Mucosa of descending colon (tissue), 3 donors: ENCODE data around the gene PRR5. TPM values are rescaled to one million over a fixed set of nuclear protein-coding genes. Genes with fewer than 3 reads are reported as not detected.

Experiments used
- ATAC-seq: fragments of 200-7000 bp; cut with Tn5 transposase; one replicate; pipeline ENCODE4 v1.9.1; 2020; ENCODE audit warnings: mild to moderate bottlenecking, moderate library complexity
- DNase-seq, 3 donors: peaks; one replicate each; pipeline ENCODE4 v3.0.0-alpha.2; 2020
- H3K36me3 ChIP-seq: fragments of 200-600 bp; one replicate; pipeline ENCODE4 v1.8.0; 2021; ENCODE audit warnings: low read depth, mild to moderate bottlenecking
- H3K4me1 ChIP-seq: fragments of 200-600 bp; one replicate; pipeline ENCODE4 v1.8.0; 2021; ENCODE audit warnings: low read depth, mild to moderate bottlenecking
- H3K4me3 ChIP-seq: fragments of 200-600 bp; one replicate; pipeline ENCODE4 v1.8.0; 2021; ENCODE audit warnings: mild to moderate bottlenecking
- H3K9me3 ChIP-seq: fragments of 200-600 bp; one replicate; pipeline ENCODE4 v1.8.0; 2021; ENCODE audit warnings: mild to moderate bottlenecking
- CTCF ChIP-seq: fragments of 200-600 bp; IDR thresholded peaks from one replicate; pipeline ENCODE4 v1.8.0; 2022; ENCODE audit warnings: antibody characterized with exemption, mild to moderate bottlenecking
- intact Hi-C, 2 donors: fragments of 100-400 bp; cut with DNase I in 1 of 2; cut with micrococcal nuclease in 1 of 2; formaldehyde crosslinking; loops; one replicate each; pipeline versions ENCODE4 v1.11.0 to v1.11.1; 2022; cut with DNase I, micrococcal nuclease
- total RNA-seq, 3 donors: library from RNA; stranded (reverse); fragmentation: NEBNext Ultra II Directional in 2 of 3; extraction: Animal tissue kit (Norgen Biotek cat#: 25700) in 2 of 3; gene quantifications; one replicate each; pipeline versions ENCODE4 v1.2.1 to v1.2.4, GENCODE V29; 2021 to 2023
- donor health status: DM: no; HTN: no; CAD: no; lungs with moderate emphysema.
- donor health status: DM: no; HTN: no; CAD: no.
- donor health status: DM: no; HTN: yes; CAD: no.

The PRR5 gene
- total RNA-seq, 3 donors from 2014 or later, result 21.8 to 46.2 (median 35.1) TPM

- Histone ChIP-seq H3K9me3 (no peaks in the 10 kb centered on the region), H3K4me1 (peaks cover 3% of the 10 kb centered on the region), H3K36me3 (no peaks in the 10 kb centered on the region), H3K4me3 (no peak overlapping the region)
- TF ChIP-seq CTCF, result no peak
- intact Hi-C loops, result no loop called here
- no peak for DNase-seq
- no peak for ATAC-seq
Measured at GRCh38 chr22:44723801-44724200, 21.8 kb downstream of the PRR5 start.

- DNase-seq (no peak), ATAC-seq (no peak)
- intact Hi-C loops, result no loop called here
- no peak overlapping the region for H3K4me3 ChIP-seq
- TF ChIP-seq CTCF, result no peak
- H3K9me3 ChIP-seq, result no peaks in the 10 kb centered on the region
- H3K4me1 ChIP-seq, result peaks cover 2% of the 10 kb centered on the region
- no peaks in the 10 kb centered on the region for H3K36me3 ChIP-seq
Measured at GRCh38 chr22:44724416-44724815, 22.4 kb downstream of the PRR5 start.

GRCh38 chr22:44724859-44725258 lies 22.9 kb downstream of the PRR5 start:
- H3K4me1 ChIP-seq, result peaks cover 4% of the 10 kb centered on the region
- no peaks in the 10 kb centered on the region for H3K9me3 ChIP-seq
- no peak for TF ChIP-seq CTCF
- no peak overlapping the region for H3K4me3 ChIP-seq
- H3K36me3 ChIP-seq, result no peaks in the 10 kb centered on the region
- intact Hi-C loops, result no loop called here
- no peak for ATAC-seq
- no peak for DNase-seq

- ATAC-seq (no peak), DNase-seq (no peak)
- H3K36me3 ChIP-seq, result no peaks in the 10 kb centered on the region
- H3K4me1 ChIP-seq, result peaks cover 4% of the 10 kb centered on the region
- H3K4me3 ChIP-seq, result no peak overlapping the region
- intact Hi-C loops, result no loop called here
- no peaks in the 10 kb centered on the region for H3K9me3 ChIP-seq
- no peak for TF ChIP-seq CTCF
Measured at GRCh38 chr22:44726439-44726838, 24.4 kb downstream of the PRR5 start.

GRCh38 chr22:44727148-44727547 lies 25.1 kb downstream of the PRR5 start:
- no peak for ATAC-seq
- peaks cover 4% of the 10 kb centered on the region for H3K4me1 ChIP-seq
- no peaks in the 10 kb centered on the region for H3K9me3 ChIP-seq
- DNase-seq, result no peak
- no peaks in the 10 kb centered on the region for H3K36me3 ChIP-seq
- no peak for TF ChIP-seq CTCF
- no peak overlapping the region for H3K4me3 ChIP-seq
- intact Hi-C loops, result no loop called here

- Histone ChIP-seq H3K4me3 (no peak overlapping the region), H3K9me3 (no peaks in the 10 kb centered on the region), H3K36me3 (no peaks in the 10 kb centered on the region), H3K4me1 (peaks cover 4% of the 10 kb centered on the region)
- no peak for TF ChIP-seq CTCF
- DNase-seq (no peak), ATAC-seq (no peak)
- intact Hi-C loops, result no loop called here
Measured at GRCh38 chr22:44727709-44728108, 25.7 kb downstream of the PRR5 start.
